Breast epithelium (tissue), 3 donors: ENCODE data around the gene GMDS.

Experiments
- POLR2A ChIP-seq: fragments of 450-650 bp; IDR thresholded peaks from one replicate; pipeline ENCODE4 v1.6.1; 2016; ENCODE audit warnings: antibody characterized with exemption, mild to moderate bottlenecking, moderate library complexity
- POLR2AphosphoS5 ChIP-seq, 3 donors: sonication (generic); formaldehyde crosslinking; IDR thresholded peaks; one replicate each; pipeline ENCODE4 v1.6.1; 2017; ENCODE audit warnings: antibody characterized with exemption in 3 of 3
- TF ChIP-seq, protein P1 (sequence below), 3 donors: fragments of 450-650 bp; IDR thresholded peaks; one replicate each; pipeline ENCODE4 v1.5.1; 2016 to 2017; ENCODE audit warnings: antibody characterized with exemption in 3 of 3, mild to moderate bottlenecking in 3 of 3, moderate library complexity in 3 of 3

GRCh38 chr6:1634081-1634480 lies 611.3 kb downstream of the GMDS start:
- TF ChIP-seq, protein P1, sequence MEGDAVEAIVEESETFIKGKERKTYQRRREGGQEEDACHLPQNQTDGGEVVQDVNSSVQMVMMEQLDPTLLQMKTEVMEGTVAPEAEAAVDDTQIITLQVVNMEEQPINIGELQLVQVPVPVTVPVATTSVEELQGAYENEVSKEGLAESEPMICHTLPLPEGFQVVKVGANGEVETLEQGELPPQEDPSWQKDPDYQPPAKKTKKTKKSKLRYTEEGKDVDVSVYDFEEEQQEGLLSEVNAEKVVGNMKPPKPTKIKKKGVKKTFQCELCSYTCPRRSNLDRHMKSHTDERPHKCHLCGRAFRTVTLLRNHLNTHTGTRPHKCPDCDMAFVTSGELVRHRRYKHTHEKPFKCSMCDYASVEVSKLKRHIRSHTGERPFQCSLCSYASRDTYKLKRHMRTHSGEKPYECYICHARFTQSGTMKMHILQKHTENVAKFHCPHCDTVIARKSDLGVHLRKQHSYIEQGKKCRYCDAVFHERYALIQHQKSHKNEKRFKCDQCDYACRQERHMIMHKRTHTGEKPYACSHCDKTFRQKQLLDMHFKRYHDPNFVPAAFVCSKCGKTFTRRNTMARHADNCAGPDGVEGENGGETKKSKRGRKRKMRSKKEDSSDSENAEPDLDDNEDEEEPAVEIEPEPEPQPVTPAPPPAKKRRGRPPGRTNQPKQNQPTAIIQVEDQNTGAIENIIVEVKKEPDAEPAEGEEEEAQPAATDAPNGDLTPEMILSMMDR (IDR thresholded peaks at IDR 0.05) = no peak
- no peak for TF ChIP-seq POLR2A
- TF ChIP-seq POLR2AphosphoS5 (IDR thresholded peaks at IDR 0.05) = no peak
